ENCODE data around the gene ONECUT2.

GRCh38 chr18:57502624-57503023, 67.5 kb downstream of the ONECUT2 start:
- TF ChIP-seq, protein P1, sequence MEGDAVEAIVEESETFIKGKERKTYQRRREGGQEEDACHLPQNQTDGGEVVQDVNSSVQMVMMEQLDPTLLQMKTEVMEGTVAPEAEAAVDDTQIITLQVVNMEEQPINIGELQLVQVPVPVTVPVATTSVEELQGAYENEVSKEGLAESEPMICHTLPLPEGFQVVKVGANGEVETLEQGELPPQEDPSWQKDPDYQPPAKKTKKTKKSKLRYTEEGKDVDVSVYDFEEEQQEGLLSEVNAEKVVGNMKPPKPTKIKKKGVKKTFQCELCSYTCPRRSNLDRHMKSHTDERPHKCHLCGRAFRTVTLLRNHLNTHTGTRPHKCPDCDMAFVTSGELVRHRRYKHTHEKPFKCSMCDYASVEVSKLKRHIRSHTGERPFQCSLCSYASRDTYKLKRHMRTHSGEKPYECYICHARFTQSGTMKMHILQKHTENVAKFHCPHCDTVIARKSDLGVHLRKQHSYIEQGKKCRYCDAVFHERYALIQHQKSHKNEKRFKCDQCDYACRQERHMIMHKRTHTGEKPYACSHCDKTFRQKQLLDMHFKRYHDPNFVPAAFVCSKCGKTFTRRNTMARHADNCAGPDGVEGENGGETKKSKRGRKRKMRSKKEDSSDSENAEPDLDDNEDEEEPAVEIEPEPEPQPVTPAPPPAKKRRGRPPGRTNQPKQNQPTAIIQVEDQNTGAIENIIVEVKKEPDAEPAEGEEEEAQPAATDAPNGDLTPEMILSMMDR (IDR thresholded peaks at IDR 0.05) = no peak
- no peak for TF ChIP-seq POLR2A (IDR thresholded peaks at IDR 0.05)

Measured in testis (tissue), 2 donors.